Astrocyte (in vitro differentiated cells and primary cell): ENCODE measurements around the gene OVCA2. TPM values are rescaled to one million over a fixed set of nuclear protein-coding genes. Genes with fewer than 3 reads are reported as not detected.
A peak's percentile ranks its signal among the peaks of the same experiment; 100 is the strongest.

ENCODE experiments used
- DNase-seq: peaks from one replicate; pipeline ENCODE4 v3.0.0-alpha.2; 2010; ENCODE audit warnings: low read depth
- FAIRE-seq: peaks from 2 replicates; lab custom pipeline; 2011; peaks lifted over from hg19 to GRCh38; lab: Jason Lieb, UNC
- H2AFZ ChIP-seq: 2 replicates; pipeline ENCODE4 v1.6.0; 2012; ENCODE audit warnings: low read depth, low read length, inconsistent platforms
- H3K27ac ChIP-seq: 2 replicates; pipeline ENCODE4 v1.5.1; 2011; ENCODE audit warnings: low read depth, low read length, inconsistent platforms
- H3K27me3 ChIP-seq: 2 replicates; pipeline ENCODE4 v1.6.0; 2011; ENCODE audit warnings: low read length, inconsistent platforms; ENCODE audit not compliant: insufficient read depth
- H3K36me3 ChIP-seq: 2 replicates; pipeline ENCODE4 v1.5.1; 2011; ENCODE audit warnings: low read length, inconsistent platforms; ENCODE audit not compliant: insufficient read depth
- H3K4me1 ChIP-seq: 2 replicates; pipeline ENCODE4 v1.5.1; 2011; ENCODE audit warnings: low read length, inconsistent platforms; ENCODE audit not compliant: insufficient read depth
- H3K4me2 ChIP-seq: 2 replicates; pipeline ENCODE4 v1.6.0; 2012; ENCODE audit warnings: low read length, inconsistent platforms
- H3K4me3 ChIP-seq: 2 replicates; pipeline ENCODE4 v1.5.1; 2011; ENCODE audit warnings: low read depth, mild to moderate bottlenecking, low read length, inconsistent platforms; ENCODE audit not compliant: insufficient read depth
- H3K79me2 ChIP-seq: 2 replicates; pipeline ENCODE4 v1.6.0; 2012; ENCODE audit warnings: mild to moderate bottlenecking, low read length, inconsistent platforms; ENCODE audit not compliant: insufficient read depth
- H3K9ac ChIP-seq: 2 replicates; pipeline ENCODE4 v1.6.0; 2012; ENCODE audit warnings: mild to moderate bottlenecking, low read length, inconsistent platforms
- H3K9me3 ChIP-seq: 2 replicates; pipeline ENCODE4 v1.5.1; 2012; ENCODE audit warnings: low read depth, mild to moderate bottlenecking, low read length, inconsistent platforms; ENCODE audit not compliant: insufficient read depth
- H4K20me1 ChIP-seq: 2 replicates; pipeline ENCODE4 v1.6.0; 2012; ENCODE audit warnings: low read length, inconsistent platforms; ENCODE audit not compliant: insufficient read depth
- H3K27ac Mint-ChIP-seq: one replicate; pipeline ENCODE4 v1.8.0; 2021; ENCODE audit warnings: mild to moderate bottlenecking, mixed read lengths; ENCODE audit not compliant: unreplicated experiment
- H3K27me3 Mint-ChIP-seq: one replicate; pipeline ENCODE4 v1.8.0; 2021; ENCODE audit warnings: low read depth, mixed read lengths; ENCODE audit not compliant: unreplicated experiment
- H3K36me3 Mint-ChIP-seq: one replicate; pipeline ENCODE4 v1.8.0; 2021; ENCODE audit warnings: low read depth, mixed read lengths; ENCODE audit not compliant: unreplicated experiment
- H3K4me1 Mint-ChIP-seq: one replicate; pipeline ENCODE4 v1.8.0; 2021; ENCODE audit warnings: low read depth, mixed read lengths; ENCODE audit not compliant: unreplicated experiment
- H3K4me3 Mint-ChIP-seq: one replicate; pipeline ENCODE4 v1.8.0; 2021; ENCODE audit warnings: mild to moderate bottlenecking, moderate library complexity, mixed read lengths; ENCODE audit not compliant: unreplicated experiment
- H3K9me3 Mint-ChIP-seq: one replicate; pipeline ENCODE4 v1.8.0; 2021; ENCODE audit warnings: mild to moderate bottlenecking, mixed read lengths; ENCODE audit not compliant: unreplicated experiment
- EZH2 ChIP-seq: IDR thresholded peaks from 2 replicates; pipeline ENCODE4 v1.6.1; 2012; ENCODE audit warnings: mild to moderate bottlenecking, low read length, inconsistent platforms; ENCODE audit not compliant: insufficient read depth
- total RNA-seq: library from RNA; stranded (reverse); gene quantifications from 2 replicates; pipeline ENCODE4 v1.2.1, GENCODE V29; 2021
- TF ChIP-seq, protein P1 (sequence below): IDR thresholded peaks from 2 replicates; pipeline ENCODE4 v1.5.1; 2011; ENCODE audit warnings: low read depth, mild to moderate bottlenecking, inconsistent platforms, low read length, moderate library complexity; ENCODE audit not compliant: insufficient read depth

Gene OVCA2
- total RNA-seq, 1 donor from 2014 or later: 36.8 TPM

DNA sequence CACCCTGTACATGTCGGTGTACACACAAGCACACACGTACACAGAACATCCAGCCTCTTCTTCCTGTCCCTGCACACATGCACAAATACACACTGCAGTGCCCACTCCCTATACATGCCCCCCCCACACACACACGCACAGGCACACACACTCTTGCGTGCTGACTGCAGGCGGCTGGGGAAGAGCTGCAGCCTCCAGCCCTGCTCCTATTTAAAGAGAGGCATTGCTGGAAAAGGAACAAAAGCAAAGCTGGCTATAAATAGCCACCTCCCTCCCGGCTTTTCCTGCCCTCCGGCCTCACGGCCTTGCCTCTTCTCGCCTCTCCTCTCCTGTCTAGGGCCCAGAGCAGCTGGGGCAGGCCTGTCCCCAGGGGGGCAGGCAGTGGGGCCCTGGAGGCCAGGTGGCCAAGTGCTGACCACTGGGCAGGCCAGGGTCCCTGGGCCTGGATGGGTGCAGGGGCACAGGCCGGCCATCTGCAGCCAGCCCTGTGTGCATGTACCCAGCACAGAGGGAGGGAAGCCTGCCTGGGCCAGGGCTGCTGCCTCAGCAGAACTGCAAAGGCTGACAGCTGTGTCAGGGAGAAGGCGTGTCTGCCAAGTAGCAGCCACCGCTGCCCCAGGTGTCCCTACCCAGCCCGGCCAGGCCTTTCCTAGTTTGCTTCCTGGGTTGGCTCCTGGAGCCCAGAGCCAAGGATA, 42.1 kb upstream of the OVCA2 start:
- DNase-seq: no peak
- H4K20me1 ChIP-seq: no peaks in the 10 kb centered on the region
- Mint-ChIP-seq H3K4me1 (peaks cover 15% of the 10 kb centered on the region), H3K36me3 (no peaks in the 10 kb centered on the region), H3K9me3 (peaks cover 5% of the 10 kb centered on the region), H3K27me3 (peaks cover 10% of the 10 kb centered on the region), H3K4me3 (peak overlapping the region; percentile 52), H3K27ac (peak overlapping the region; percentile 59)
- H3K4me2 ChIP-seq: peak overlapping the region; percentile 60
- H3K4me3 ChIP-seq: no peak overlapping the region
- no peaks in the 10 kb centered on the region for H3K36me3 ChIP-seq
- no peak for TF ChIP-seq EZH2
- TF ChIP-seq, protein P1, sequence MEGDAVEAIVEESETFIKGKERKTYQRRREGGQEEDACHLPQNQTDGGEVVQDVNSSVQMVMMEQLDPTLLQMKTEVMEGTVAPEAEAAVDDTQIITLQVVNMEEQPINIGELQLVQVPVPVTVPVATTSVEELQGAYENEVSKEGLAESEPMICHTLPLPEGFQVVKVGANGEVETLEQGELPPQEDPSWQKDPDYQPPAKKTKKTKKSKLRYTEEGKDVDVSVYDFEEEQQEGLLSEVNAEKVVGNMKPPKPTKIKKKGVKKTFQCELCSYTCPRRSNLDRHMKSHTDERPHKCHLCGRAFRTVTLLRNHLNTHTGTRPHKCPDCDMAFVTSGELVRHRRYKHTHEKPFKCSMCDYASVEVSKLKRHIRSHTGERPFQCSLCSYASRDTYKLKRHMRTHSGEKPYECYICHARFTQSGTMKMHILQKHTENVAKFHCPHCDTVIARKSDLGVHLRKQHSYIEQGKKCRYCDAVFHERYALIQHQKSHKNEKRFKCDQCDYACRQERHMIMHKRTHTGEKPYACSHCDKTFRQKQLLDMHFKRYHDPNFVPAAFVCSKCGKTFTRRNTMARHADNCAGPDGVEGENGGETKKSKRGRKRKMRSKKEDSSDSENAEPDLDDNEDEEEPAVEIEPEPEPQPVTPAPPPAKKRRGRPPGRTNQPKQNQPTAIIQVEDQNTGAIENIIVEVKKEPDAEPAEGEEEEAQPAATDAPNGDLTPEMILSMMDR: no peak
- no peaks in the 10 kb centered on the region for H3K79me2 ChIP-seq
- peaks cover 9% of the 10 kb centered on the region for H3K4me1 ChIP-seq
- no peaks in the 10 kb centered on the region for H3K27me3 ChIP-seq
- H2AFZ ChIP-seq: peak overlapping the region; percentile 19
- no peak overlapping the region for H3K27ac ChIP-seq
- no peaks in the 10 kb centered on the region for H3K9me3 ChIP-seq
- no peak overlapping the region for H3K9ac ChIP-seq
- FAIRE-seq: no peak

- no peaks in the 10 kb centered on the region for H3K27me3 ChIP-seq
- no peak overlapping the region for H2AFZ ChIP-seq
Measured at GRCh38 chr17:2002767-2003329, 39.0 kb upstream of the OVCA2 start.

More at GRCh38 chr17:2002767-2003329, 39.0 kb upstream of the OVCA2 start:
- no peaks in the 10 kb centered on the region for H3K9me3 ChIP-seq
- FAIRE-seq (no peak), DNase-seq (no peak)
- no peak overlapping the region for H3K4me3 ChIP-seq
- H3K36me3 Mint-ChIP-seq: no peaks in the 10 kb centered on the region
- H3K4me1 ChIP-seq: peaks cover 9% of the 10 kb centered on the region
- no peak overlapping the region for H3K9ac ChIP-seq
- no peaks in the 10 kb centered on the region for H4K20me1 ChIP-seq
- H3K27me3 Mint-ChIP-seq: no peaks in the 10 kb centered on the region
- H3K9me3 Mint-ChIP-seq: peaks cover 5% of the 10 kb centered on the region
- H3K79me2 ChIP-seq: no peaks in the 10 kb centered on the region
- H3K4me2 ChIP-seq: no peak overlapping the region
- peaks cover 4% of the 10 kb centered on the region for H3K4me1 Mint-ChIP-seq
- H3K4me3 Mint-ChIP-seq: no peak overlapping the region
- no peak overlapping the region for H3K27ac Mint-ChIP-seq
- TF ChIP-seq, protein P1: no peak
- no peak for TF ChIP-seq EZH2
- no peaks in the 10 kb centered on the region for H3K36me3 ChIP-seq
- no peak overlapping the region for H3K27ac ChIP-seq
